Activated CD8-positive, alpha-beta T cell treated with anti-CD3 and anti-CD28 coated beads, Interleukin-2, amount 10 ng/mL, durations not matched to agents 7 days and 5 days (primary cell): Measurements from ENCODE around the gene CMTM3. TPM values are rescaled to one million over a fixed set of nuclear protein-coding genes. Genes with fewer than 3 reads are reported as not detected.
"Not testable (repeated sequence)": the region's sequence is repeated elsewhere in the genome, so short reads cannot be mapped to it uniquely, and the experiment has no call there.

Experiments
- ATAC-seq: fragments of 150-1000 bp; cut with Tn5 transposase; one replicate; pipeline ENCODE4 v1.10.0; 2021; ENCODE audit warnings: moderate library complexity
- CTCF ChIA-PET: fragments of 350-600 bp; sonication (Branson Sonifier 250); formaldehyde crosslinking; loops from one replicate; lab custom pipeline; 2021; ENCODE audit warnings: antibody characterized with exemption; lab: Charles Lee
- POLR2A ChIA-PET: fragments of 350-600 bp; sonication (Branson Sonifier 250); formaldehyde crosslinking; loops from one replicate; lab custom pipeline; 2021; ENCODE audit warnings: antibody characterized with exemption; lab: Charles Lee
- DNase-seq: peaks from one replicate; pipeline ENCODE4 v3.0.0-alpha.2; 2020
- H3K27ac Mint-ChIP-seq: one replicate; pipeline ENCODE4 v1.8.0; 2021; ENCODE audit warnings: mild to moderate bottlenecking, mixed read lengths
- H3K27me3 Mint-ChIP-seq: one replicate; pipeline ENCODE4 v1.8.0; 2021; ENCODE audit warnings: low read depth, mixed read lengths
- H3K36me3 Mint-ChIP-seq: one replicate; pipeline ENCODE4 v1.8.0; 2021; ENCODE audit warnings: low read depth, mixed read lengths
- H3K4me1 Mint-ChIP-seq: one replicate; pipeline ENCODE4 v1.8.0; 2021; ENCODE audit warnings: low read depth, mixed read lengths
- H3K4me3 Mint-ChIP-seq: one replicate; pipeline ENCODE4 v1.8.0; 2021; ENCODE audit warnings: mild to moderate bottlenecking, mixed read lengths
- H3K9me3 Mint-ChIP-seq: one replicate; pipeline ENCODE4 v1.8.0; 2022; ENCODE audit warnings: mixed read lengths; ENCODE audit not compliant: insufficient read depth
- total RNA-seq, 2 experiments: library from RNA; stranded (reverse); gene quantifications; one replicate each; pipeline ENCODE4 v1.2.3, GENCODE V29; 2021

CMTM3 gene, protein sequence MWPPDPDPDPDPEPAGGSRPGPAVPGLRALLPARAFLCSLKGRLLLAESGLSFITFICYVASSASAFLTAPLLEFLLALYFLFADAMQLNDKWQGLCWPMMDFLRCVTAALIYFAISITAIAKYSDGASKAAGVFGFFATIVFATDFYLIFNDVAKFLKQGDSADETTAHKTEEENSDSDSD
- total RNA-seq, result 100 to 1,000 TPM; 102 to 104 TPM

DNA sequence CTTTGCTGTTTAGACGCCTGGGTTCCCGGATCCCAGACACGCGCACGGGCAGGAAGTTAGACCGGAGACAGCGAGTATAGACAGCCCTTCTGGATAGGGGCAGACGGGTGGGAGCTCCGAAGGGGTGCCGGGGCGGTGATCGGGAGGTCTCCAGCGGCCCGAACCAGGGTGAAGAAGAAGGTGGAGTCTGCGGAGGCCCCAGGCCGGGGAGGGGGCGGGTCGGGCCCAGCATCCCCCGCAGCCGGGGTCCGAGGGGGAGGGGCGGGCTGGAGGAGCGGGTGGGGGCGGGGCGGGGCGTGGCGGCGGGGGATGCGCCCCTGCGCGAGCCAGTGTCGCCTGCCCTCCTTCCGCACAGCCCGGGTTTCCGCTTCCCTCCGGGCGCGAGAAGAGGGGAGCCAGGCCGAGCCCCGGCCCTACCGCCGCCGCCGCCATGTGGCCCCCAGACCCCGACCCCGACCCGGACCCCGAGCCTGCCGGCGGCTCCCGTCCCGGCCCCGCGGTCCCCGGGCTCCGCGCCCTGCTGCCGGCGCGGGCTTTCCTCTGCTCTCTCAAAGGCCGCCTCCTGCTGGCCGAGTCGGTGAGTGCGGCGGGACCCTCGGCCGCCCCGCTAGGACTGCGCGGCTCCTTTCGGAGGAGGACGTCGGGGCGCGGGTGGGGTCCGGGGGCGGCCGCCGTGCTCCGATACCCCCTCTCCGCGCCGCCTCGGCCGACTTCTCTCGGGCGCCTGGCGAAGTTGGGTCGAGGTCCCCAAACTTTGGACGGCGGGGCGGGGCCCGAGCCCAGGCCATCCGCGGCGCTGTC lies at the start of gene CMTM3:
Gene CMTM3, plus strand, starts transcription at position 329 of the 801 bp plus-strand sequence. Its CDS starts 102 bp downstream, at position 431.
- peak; percentile 81 for DNase-seq
- no peaks in the 10 kb centered on the region for H3K9me3 Mint-ChIP-seq
- CTCF ChIA-PET, result interaction anchor here (0.7 to 2.7 kb wide), 13 partner anchors 9 to 199 kb away, joined by 3 to 19 read pairs (median 4); partner anchors contain the start of gene CKLF
- H3K4me1 Mint-ChIP-seq, result peaks cover 57% of the 10 kb centered on the region
- POLR2A ChIA-PET, result interaction anchor here (0.6 to 1.8 kb wide), 18 partner anchors 9 to 270 kb away, joined by 3 to 21 read pairs (median 3); partner anchors contain the start of genes CKLF and NAE1
- peak; percentile 64 for ATAC-seq
- peak within 1 kb of the TSS; percentile 90 for H3K4me3 Mint-ChIP-seq
- H3K27ac Mint-ChIP-seq, result peak within 1 kb of the TSS; percentile 98
- no peaks in the 10 kb centered on the region for H3K27me3 Mint-ChIP-seq
- H3K36me3 Mint-ChIP-seq, result peaks cover 40% of the 10 kb centered on the region

DNA sequence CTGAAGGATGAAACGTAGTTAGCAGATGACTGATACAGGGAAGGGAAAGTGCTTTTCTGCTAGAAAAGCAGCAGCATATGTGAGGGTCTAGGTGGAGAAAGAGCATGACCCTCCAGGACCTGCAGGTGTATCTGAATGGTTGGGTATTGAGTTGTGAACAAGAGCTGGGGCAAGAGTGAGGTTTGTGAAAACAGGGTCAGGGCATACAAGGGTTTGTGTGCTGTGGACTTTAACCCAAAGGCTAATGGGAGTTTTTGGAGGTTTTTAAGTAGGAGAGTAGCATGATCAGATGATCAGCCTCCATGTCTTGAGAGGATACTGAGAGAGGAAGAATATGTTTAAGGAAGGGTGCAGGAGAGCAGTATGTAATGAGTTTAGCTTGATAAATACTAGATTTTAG lies 44.4 kb upstream of the CMTM3 start:
- DNase-seq (no peak), ATAC-seq (no peak)
- Mint-ChIP-seq H3K36me3 (peaks cover 74% of the 10 kb centered on the region), H3K27ac (peak overlapping the region; percentile 18), H3K27me3 (no peaks in the 10 kb centered on the region), H3K9me3 (no peaks in the 10 kb centered on the region), H3K4me3 (no peak overlapping the region), H3K4me1 (peaks cover 80% of the 10 kb centered on the region)
- POLR2A ChIA-PET, result no interaction called here
- CTCF ChIA-PET, result interaction anchor here (0.6 to 2.2 kb wide), 8 partner anchors 9 to 187 kb away, joined by 3 to 11 read pairs (median 4); no protein-coding TSS in a partner anchor

DNA sequence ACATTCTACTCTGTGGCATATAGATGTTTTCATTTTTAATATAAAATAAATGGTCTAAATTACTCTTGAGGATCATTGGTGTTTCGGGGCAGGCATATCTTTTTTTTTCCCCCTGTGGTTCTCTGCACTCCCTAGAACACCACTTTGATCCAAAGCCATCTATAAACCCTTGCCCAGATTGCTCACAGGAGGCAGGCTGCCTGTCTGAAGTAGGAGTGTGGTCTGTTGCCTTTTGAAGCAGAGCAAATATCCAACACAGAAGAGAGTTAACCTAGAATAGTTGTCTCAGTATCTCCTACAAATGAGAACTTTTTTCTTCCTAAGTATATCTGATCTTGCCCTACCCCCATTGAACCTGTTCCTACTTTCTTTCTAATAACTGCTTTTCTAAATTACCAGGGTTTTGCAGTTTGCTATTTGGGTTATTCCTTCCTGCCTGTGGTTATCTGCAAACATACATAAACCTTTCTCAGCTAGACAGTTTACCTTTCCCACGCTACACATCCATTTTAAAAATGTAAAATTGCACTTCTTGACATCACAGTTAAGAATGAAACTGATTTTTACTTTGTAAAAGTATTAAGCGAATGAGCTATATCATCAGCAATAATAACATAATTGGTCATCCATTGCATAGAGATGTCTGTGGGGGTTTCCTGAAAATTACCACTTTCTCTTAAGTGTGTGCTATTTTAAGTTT lies 43.0 kb upstream of the CMTM3 start:
- Mint-ChIP-seq H3K27ac (peak overlapping the region; percentile 72), H3K4me3 (peak overlapping the region; percentile 31)

DNA sequence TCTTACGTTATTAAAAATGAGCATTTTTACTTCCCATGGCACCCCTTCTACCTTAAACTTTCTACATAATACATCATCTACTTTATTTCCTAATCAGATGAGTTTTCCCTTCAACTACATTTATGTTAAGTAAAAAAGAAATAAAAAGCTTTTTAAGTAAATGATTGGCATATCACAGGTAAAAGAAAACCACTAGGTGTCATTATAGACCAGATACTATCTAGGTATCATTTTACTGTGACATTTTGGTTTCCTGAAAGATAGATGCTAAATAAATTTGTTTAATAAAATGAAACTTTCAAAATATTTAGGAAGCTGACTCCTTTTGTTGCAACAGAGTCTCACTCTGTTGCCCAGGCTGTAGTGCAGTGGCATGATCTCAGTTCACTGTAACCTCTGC lies 42.1 kb upstream of the CMTM3 start:
- Mint-ChIP-seq H3K27me3 (no peaks in the 10 kb centered on the region), H3K4me3 (no peak overlapping the region), H3K36me3 (peaks cover 81% of the 10 kb centered on the region), H3K9me3 (no peaks in the 10 kb centered on the region), H3K27ac (no peak overlapping the region), H3K4me1 (peaks cover 65% of the 10 kb centered on the region)
- ATAC-seq, result no peak
- ChIA-PET CTCF (interaction anchor here (0.8 to 4.5 kb wide), 23 partner anchors 8 to 306 kb away, joined by 3 to 48 read pairs (median 9); partner anchors contain the start of genes CKLF, CMTM2, NAE1 and TK2), POLR2A (interaction anchor here (1.3 to 4.0 kb wide), 3 partner anchors 9 to 42 kb away, joined by 3 to 24 read pairs (median 13); partner anchors contain the start of genes CKLF and CMTM3)
- no peak for DNase-seq

More for the DNA sequence above, 43.0 kb upstream of the CMTM3 start:
- DNase-seq (no peak), ATAC-seq (no peak)
- Mint-ChIP-seq H3K27me3 (no peaks in the 10 kb centered on the region), H3K4me1 (peaks cover 66% of the 10 kb centered on the region), H3K36me3 (peaks cover 75% of the 10 kb centered on the region), H3K9me3 (no peaks in the 10 kb centered on the region)
- CTCF ChIA-PET, result interaction anchor here (0.9 to 4.5 kb wide), 18 partner anchors 9 to 307 kb away, joined by 3 to 48 read pairs (median 12); partner anchors contain the start of genes CKLF, NAE1 and TK2
- POLR2A ChIA-PET, result interaction anchor here (0.6 to 4.0 kb wide), 3 partner anchors 10 to 134 kb away, joined by 3 to 24 read pairs (median 4); partner anchors contain the start of gene CKLF

DNA sequence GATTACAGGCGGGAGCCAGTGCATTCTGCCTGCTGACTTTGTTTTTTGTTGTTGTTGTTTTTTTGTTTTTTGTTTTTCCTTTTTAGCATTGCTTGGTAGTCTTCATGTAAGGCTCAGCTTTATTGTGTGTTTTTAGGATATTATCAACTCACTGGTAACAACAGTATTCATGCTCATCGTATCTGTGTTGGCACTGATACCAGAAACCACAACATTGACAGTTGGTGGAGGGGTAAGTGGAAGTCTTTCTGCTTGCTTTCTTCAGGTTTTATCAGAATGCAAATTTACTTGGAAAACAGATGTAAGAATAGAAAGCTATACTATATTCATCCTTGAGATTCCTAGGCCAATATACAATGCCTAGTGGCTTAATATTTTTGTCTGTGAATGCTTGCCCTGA lies 41.5 kb upstream of the CMTM3 start:
- no peak overlapping the region for H3K4me3 Mint-ChIP-seq

DNA sequence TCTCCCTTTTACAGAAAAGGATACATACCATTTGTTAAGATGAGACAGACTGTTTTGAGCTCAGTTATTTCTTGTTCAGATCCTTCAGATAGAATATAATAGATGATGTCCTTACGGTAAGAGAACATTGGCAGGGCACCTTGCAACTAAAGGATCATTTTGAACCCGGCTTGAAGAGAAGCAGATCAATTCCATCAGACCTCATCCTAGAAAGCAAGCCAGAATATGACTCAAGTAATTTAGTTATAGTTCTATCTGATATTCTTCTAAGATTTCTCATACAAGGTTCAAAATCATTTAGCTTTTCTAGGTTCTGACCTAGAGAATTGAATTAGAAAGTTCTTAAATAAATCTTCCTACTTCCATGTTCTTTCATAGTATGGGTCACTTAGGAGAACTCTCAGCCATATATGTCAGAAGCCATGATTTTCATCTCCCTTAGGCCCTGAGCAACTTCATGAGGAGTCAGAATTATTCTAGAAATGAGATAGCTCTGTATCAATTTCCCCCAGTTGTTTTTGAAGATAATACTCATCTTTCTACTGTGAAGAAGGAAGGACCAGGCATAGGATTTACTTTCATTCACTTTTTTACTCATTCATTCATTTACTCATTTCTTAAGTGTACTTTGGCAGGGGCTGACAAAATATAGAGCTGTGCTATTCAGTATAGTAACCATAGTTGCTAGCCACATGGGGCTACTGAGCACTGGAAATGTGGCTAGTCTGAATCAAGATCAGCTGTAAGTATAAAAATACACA lies 40.8 kb upstream of the CMTM3 start:
- ChIA-PET CTCF (interaction anchor here (0.6 to 4.5 kb wide), 27 partner anchors 8 to 304 kb away, joined by 3 to 48 read pairs (median 5); partner anchors contain the start of genes CKLF, CMTM2, DYNC1LI2 and NAE1), POLR2A (interaction anchor here (1.1 to 4.0 kb wide), 3 partner anchors 12 to 40 kb away, joined by 3 to 24 read pairs (median 13); partner anchors contain the start of genes CKLF and CMTM3)
- H3K4me1 Mint-ChIP-seq, result peaks cover 57% of the 10 kb centered on the region
- no peaks in the 10 kb centered on the region for H3K27me3 Mint-ChIP-seq
- H3K36me3 Mint-ChIP-seq, result peaks cover 76% of the 10 kb centered on the region
- no peaks in the 10 kb centered on the region for H3K9me3 Mint-ChIP-seq
- no peak overlapping the region for H3K27ac Mint-ChIP-seq
- no peak for DNase-seq
- no peak for ATAC-seq
- no peak overlapping the region for H3K4me3 Mint-ChIP-seq

More for the DNA sequence above, 41.5 kb upstream of the CMTM3 start:
- CTCF ChIA-PET, result interaction anchor here (0.8 to 4.5 kb wide), 26 partner anchors 7 to 305 kb away, joined by 3 to 48 read pairs (median 7); partner anchors contain the start of genes CKLF, CMTM2, NAE1 and TK2
- Mint-ChIP-seq H3K4me1 (peaks cover 64% of the 10 kb centered on the region), H3K27ac (peak overlapping the region; percentile 50), H3K9me3 (no peaks in the 10 kb centered on the region), H3K27me3 (no peaks in the 10 kb centered on the region), H3K36me3 (peaks cover 83% of the 10 kb centered on the region)
- POLR2A ChIA-PET, result interaction anchor here (1.3 to 4.0 kb wide), 3 partner anchors 9 to 41 kb away, joined by 3 to 24 read pairs (median 13); partner anchors contain the start of genes CKLF and CMTM3
- DNase-seq (no peak), ATAC-seq (no peak)

DNA sequence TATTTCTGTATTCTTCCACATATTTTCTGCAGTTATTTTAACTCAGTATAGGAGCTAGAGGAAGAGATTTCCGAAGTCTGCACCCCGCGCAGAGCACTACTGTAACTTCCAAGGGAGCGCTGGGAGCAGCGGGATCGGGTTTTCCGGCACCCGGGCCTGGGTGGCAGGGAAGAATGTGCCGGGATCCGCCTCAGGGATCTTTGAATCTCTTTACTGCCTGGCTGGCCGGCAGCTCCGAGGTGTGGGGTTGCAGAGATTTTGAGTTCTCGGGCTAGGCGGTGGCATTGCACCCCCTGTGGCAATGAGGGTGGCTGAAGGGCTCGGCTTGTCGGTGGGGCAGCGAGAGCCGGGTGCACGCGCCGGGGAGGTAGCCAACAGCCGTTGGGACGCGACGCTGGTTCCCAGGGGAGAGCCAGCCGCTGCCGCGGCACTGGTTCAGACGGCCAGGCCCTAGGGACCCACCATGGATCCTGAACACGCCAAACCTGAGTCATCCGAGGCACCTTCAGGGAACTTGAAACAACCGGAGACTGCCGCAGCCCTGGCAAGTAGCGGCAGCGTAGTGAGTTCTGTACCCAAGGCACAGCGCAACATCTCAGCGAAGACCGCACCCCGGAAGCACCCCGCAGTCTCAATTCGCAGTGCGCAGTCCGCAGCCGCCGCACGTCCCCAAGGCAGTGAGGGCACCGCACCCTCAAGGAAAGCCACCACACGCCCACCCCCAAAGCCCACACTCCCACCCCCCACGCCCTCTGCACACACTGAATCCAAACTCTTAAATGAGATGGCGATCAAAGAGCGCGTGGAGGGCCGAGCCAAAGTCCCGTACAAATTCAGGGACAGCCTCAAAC lies 38.2 kb upstream of the CMTM3 start, which contains the start of gene CMTM1:
Gene CMTM1, plus strand, starts transcription at position 389 of the 851 bp plus-strand sequence. Its CDS starts 75 bp downstream, at position 464.
- H3K27ac Mint-ChIP-seq, result no peak within 1 kb of the TSS
- ATAC-seq (no peak), DNase-seq (no peak)
- H3K27me3 Mint-ChIP-seq, result no peaks in the 10 kb centered on the region
- ChIA-PET POLR2A (no interaction called here), CTCF (interaction anchor here (0.8 to 1.0 kb wide), 2 partner anchors 14 to 17 kb away, joined by 3 read pairs; partner anchors contain the start of gene CKLF)
- H3K36me3 Mint-ChIP-seq, result peaks cover 66% of the 10 kb centered on the region
- peaks cover 38% of the 10 kb centered on the region for H3K4me1 Mint-ChIP-seq
- no peak within 1 kb of the TSS for H3K4me3 Mint-ChIP-seq
- no peaks in the 10 kb centered on the region for H3K9me3 Mint-ChIP-seq

DNA sequence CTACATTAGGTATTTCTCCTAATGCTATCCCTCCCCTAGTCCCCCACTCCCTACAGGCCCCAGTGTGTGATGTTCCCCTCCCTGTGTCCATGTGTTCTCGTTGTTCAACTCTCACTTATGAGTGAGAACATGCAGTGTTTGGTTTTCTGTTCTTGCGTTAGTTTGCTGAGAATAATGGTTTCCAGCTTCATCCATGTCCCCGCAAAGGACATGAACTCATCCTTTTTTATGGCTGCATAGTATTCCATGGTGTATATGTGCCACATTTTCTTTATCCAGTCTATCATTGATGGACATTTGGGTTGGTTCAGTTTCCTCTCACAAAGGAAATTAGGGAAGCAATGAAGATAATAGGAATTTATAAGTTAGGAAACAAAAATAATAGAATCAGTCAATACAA lies 37.2 kb upstream of the CMTM3 start:
- ATAC-seq, DNase-seq, H3K4me3 Mint-ChIP-seq, POLR2A ChIA-PET, H3K27me3 Mint-ChIP-seq, H3K27ac Mint-ChIP-seq, H3K9me3 Mint-ChIP-seq, CTCF ChIA-PET: not testable (repeated sequence)
- Mint-ChIP-seq H3K36me3 (peaks cover 65% of the 10 kb centered on the region), H3K4me1 (peaks cover 37% of the 10 kb centered on the region)

DNA sequence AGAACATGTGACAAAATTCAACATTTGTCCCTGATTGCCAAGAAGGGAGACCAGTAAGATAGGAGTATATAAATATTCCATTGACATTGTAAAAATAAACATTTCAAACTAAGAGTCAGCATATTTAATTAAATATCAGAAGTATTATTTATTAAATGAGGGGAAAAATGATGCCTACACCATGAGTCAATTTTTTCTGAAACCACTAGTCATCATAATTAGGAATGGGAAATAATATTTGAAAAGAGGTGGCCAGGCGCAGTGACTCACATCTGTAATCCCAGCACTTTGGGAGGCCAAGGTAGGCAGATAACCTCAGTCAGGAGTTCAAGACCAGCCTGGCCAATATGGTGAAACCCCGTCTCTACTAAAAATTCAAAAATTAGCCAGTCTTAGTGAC lies 36.1 kb upstream of the CMTM3 start:
- Mint-ChIP-seq H3K36me3 (peaks cover 58% of the 10 kb centered on the region), H3K27me3 (no peaks in the 10 kb centered on the region), H3K4me1 (peaks cover 28% of the 10 kb centered on the region), H3K9me3 (no peaks in the 10 kb centered on the region), H3K4me3 (no peak overlapping the region), H3K27ac (no peak overlapping the region)
- CTCF ChIA-PET, result interaction anchor here (0.8 kb wide), 1 partner anchor 14 kb away, joined by 3 read pairs; no protein-coding TSS in a partner anchor
- POLR2A ChIA-PET, result no interaction called here
- ATAC-seq (no peak), DNase-seq (no peak)
